Fibroblast of lung (primary cell): ENCODE measurements around the gene EXOC6B.

Experiments
- CTCF ChIP-seq, 2 donors: IDR thresholded peaks in 1 of 2; conservative IDR thresholded peaks in 1 of 2; 1 replicate in 1 of 2; 2 replicates in 1 of 2; pipeline ENCODE4 v1.5.1; 2011 to 2012; ENCODE audit warnings: low read length in 2 of 2, control low read depth in 1 of 2, inconsistent platforms in 1 of 2, low read depth in 1 of 2, mild to moderate bottlenecking in 1 of 2
- EZH2 ChIP-seq: IDR thresholded peaks from 2 replicates; pipeline ENCODE4 v1.5.1; 2012; ENCODE audit warnings: low read length, control low read depth, mild to moderate bottlenecking; ENCODE audit errors: missing control alignments

GRCh38 chr2:72136331-72136730 is 689.5 kb downstream of the EXOC6B start:
- TF ChIP-seq CTCF (conservative IDR thresholded peaks at IDR 0.05 in 1 of 2, IDR thresholded peaks at IDR 0.05 in 1 of 2; ENCODE audit: low read depth in 1 of 2, low read length in 2 of 2), result no peak
- TF ChIP-seq EZH2, result no peak
